Heart left ventricle (tissue), 13 donors: Measurements from ENCODE around the gene KPTN.

ENCODE experiments used
- POLR2A ChIP-seq, 2 donors: fragments of 450-650 bp; IDR thresholded peaks; one replicate each; pipeline ENCODE4 v1.6.1; 2017; ENCODE audit warnings: antibody characterized with exemption in 2 of 2, mild to moderate bottlenecking in 2 of 2, moderate library complexity in 2 of 2
- TF ChIP-seq, protein P1 (sequence below), 12 donors: fragments of 200-600 bp; sonication (generic) in 4 of 12; IDR thresholded peaks; one replicate each; pipeline versions ENCODE4 v1.5.0 to v1.8.0; 2018 to 2022; ENCODE audit warnings: antibody characterized with exemption in 12 of 12, mild to moderate bottlenecking in 5 of 12
- donor health status: ischemic (EF 13 %, LVEDD 7.1; RV severe dilation, severe dysfunction).
- donor health status: DM: no; HTN: yes; CAD: no.
- donor health status: DM: no; HTN: no; CAD: no.
- donor health status: ischemic (EF 25% LVEDD 6.9; RV normal size, moderate dysfunction).
- donor health status: ischemic (EF 25% LVEDD 5.7; RV mildly dilated, moderate dysfunction).
- donor health status: ischemic (EF 35%, LVEDD 5.7; RV mildly dilated, moderate dysfunction).
- donor health status: nonischemic (EF 11% LVEDD 7.7; RV severe dilation, severe dysfunction).
- donor health status: DM: yes; HTN: yes; CAD: no.
- donor health status: PGD.
- donor health status: ischemic (EF 29% LVEDD 5.4; RV normal size, mild dysfunction).
- donor health status: nonischemic (EF 23%, LVEDD 6.1; RV moderate dilation, normal function).

DNA sequence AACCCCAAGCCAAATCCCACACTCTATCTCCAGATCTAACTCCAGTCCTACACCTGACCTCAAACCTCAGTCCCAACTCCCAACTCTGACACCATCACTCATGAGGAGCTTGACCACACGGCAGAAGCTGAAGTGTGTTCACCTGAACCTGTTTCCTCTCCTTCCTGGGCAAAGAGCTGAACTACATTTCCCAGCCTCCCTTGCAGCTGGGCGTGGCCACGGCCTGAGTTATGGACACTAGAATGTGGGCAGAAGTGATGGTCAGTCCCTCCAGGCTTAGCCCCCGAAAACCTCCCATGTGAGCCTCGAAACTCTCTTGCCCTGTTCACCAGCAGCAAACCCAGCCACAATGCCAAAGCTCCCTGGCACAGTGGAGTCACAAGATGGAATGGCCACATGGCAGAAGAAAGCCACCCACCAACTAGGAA, 45.2 kb downstream of the KPTN start:
- TF ChIP-seq, protein P1, sequence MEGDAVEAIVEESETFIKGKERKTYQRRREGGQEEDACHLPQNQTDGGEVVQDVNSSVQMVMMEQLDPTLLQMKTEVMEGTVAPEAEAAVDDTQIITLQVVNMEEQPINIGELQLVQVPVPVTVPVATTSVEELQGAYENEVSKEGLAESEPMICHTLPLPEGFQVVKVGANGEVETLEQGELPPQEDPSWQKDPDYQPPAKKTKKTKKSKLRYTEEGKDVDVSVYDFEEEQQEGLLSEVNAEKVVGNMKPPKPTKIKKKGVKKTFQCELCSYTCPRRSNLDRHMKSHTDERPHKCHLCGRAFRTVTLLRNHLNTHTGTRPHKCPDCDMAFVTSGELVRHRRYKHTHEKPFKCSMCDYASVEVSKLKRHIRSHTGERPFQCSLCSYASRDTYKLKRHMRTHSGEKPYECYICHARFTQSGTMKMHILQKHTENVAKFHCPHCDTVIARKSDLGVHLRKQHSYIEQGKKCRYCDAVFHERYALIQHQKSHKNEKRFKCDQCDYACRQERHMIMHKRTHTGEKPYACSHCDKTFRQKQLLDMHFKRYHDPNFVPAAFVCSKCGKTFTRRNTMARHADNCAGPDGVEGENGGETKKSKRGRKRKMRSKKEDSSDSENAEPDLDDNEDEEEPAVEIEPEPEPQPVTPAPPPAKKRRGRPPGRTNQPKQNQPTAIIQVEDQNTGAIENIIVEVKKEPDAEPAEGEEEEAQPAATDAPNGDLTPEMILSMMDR (IDR thresholded peaks at IDR 0.05), result no peak
- TF ChIP-seq POLR2A (IDR thresholded peaks at IDR 0.05), result no peak
